Stimulated activated CD4-positive, alpha-beta T cell treated with anti-CD3 and anti-CD28 coated beads, Interleukin-1b, Interleukin-23, amount 100 ng/mL, for 1 hour (primary cell): ENCODE results near the gene ACOT7.
"Not testable (repeated sequence)": the region's sequence is repeated elsewhere in the genome, so short reads cannot be mapped to it uniquely, and the experiment has no call there.

Experiments
- DNase-seq, 2 donors: peaks; one replicate each; pipeline ENCODE4 v3.0.0-alpha.2; 2020; ENCODE audit warnings: low read depth in 2 of 2

Gene ACOT7

DNA sequence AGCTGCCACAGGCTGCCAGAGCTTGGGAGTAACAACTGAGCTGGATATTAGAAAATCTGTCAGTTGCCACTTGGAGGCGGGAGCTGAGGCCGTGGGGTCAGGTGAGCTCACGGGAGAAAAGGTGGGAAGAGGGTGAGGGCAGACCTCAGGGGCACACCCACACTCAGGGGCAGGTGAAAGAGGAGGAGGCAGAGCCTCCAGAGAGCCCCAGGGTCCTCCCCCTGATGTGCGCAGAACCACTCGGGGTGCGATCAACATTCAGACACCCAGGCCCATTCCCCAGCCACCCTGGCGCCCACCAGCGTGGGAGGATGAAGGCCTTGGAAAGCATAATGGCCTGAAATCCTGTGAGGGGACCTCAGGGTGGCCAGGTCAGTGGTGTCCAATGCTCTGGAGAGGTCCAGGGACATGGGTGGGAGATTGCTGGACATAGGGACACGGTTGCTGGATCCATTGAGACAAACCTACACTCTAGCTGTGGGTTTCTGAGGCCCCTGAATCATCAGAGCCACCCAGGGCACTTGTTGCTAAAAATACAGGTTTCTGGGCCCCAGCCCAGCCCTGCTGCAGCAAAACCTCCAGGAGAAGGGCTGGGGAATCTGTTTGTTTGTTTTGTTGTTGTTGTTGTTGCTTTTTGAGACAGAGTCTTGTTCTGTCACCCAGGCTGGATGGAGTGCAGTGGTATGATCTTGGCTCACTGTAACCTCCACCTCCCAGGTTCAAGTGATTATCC lies 83.3 kb downstream of the ACOT7 start:
- DNase-seq = no peak

DNA sequence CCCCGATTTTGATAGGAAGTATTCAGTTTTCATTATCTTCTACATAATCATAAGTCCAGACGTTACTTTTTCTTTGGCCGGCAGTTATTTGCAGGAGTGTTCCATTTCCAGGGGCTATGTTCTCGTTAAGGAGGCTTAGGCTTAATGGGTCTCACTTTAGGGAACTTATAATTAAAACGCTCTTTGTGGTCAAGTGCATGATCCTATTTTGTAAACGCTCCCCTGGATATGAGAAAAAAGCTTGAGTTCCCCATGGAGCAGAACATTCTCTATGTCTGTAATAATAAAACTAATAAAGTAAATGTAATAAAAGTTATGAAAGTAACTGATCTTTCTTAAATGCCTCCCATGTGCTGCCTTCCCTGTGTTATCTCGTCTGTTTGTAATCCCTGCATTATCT lies 84.0 kb downstream of the ACOT7 start:
- DNase-seq = no peak

DNA sequence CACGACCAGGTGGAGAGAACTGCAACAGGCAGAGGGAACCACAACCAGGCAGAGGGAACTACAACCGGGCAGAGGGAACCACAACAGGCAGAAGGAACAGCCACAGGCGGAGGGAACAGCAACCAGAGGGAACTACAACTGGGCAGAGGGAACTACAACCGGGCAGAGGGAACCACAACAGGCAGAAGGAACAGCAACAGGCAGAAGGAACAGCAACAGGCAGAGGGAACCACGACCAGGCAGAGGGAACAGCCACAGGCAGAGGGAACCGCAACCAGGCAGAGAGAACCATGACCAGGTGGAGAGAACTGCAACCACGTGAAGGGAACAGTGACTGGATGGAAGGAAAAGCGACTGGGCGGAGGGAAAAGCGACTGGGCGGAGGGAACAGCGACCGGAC lies 85.1 kb downstream of the ACOT7 start:
- DNase-seq = no peak

DNA sequence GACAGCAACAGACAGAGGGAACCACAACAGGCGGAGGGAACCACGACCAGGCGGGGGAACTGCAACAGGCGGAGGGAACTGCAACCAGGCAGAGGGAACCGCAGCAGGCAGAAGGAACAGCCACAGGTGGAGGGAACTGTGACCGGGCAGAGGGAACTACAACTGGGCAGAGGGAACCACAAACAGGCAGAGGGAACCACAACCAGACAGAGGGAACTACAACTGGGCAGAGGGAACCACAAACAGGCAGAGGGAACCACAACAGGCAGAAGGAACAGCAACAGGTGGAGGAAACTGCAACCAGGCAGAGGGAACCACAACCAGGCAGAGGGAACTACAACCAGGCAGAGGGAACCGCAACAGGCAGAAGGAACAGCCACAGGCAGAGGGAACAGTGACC lies 85.9 kb downstream of the ACOT7 start:
- DNase-seq = not testable (repeated sequence)

DNA sequence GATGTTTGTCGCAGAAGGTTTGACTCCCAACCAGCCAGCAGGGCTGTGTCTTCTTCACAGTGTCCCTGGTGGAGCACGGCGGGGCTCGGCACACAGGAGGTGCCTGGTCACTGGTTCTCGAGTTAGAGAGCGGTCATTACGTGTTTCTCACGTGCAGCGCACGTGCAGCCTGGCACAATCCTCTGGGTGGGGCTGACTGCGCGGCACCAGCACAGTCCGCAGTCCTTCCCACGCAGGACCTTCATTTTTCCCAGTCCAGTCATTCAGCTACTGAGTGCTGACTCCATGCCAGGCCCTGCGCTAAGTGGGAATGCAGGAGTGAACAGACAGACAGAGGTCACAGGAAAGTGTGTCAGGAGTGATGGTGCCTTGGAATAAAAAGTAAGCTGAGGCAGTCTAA lies 86.5 kb downstream of the ACOT7 start:
- no peak for DNase-seq

DNA sequence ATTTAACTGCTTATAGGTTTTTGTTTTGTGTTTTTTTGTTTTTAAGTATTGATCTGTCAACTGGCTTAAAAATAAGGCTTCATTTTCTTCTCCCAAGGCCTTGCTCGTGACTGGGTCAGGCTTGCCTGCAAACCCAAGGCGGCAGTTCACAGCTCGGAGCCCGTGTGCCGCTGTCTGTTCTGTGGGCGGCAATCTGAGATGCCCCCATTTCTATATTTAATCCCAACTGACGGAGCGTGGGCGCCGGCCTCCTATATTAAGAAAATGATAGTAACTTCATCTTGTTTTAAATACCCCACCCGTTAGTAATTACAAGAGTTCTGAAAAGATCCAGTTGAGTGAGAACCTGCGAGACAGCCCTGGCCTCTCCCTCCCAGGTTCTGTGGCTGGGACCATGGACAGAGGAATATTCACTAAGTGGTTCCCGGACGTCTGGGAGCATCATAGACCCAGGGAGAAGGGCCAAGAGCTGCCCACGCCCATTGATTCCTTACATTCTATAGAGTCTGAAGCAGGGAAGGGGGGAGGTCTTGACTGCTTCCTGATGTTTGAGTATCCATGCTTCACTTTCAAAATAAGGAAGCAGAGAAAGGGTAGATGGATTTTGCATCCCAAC lies 90.1 kb downstream of the ACOT7 start:
- DNase-seq = no peak

DNA sequence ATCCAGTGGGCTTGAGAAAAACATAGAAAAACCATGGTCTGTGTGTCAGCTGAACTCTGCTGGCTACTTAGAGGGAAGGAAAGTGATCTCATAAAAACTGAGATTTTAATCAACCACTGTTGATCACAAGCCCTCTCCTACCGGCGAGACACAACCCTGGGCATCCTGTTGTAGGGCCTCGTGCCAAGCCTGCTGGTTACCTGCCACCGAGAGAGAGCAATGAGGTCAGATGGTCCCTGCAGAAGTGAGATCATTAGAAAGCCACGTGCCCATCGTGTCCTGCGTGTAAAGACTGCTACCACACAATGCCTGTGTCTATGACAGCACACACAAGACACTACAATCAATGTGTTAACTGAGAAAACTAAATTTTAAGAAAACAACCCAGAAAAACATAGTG lies 91.0 kb downstream of the ACOT7 start:
- no peak for DNase-seq

DNA sequence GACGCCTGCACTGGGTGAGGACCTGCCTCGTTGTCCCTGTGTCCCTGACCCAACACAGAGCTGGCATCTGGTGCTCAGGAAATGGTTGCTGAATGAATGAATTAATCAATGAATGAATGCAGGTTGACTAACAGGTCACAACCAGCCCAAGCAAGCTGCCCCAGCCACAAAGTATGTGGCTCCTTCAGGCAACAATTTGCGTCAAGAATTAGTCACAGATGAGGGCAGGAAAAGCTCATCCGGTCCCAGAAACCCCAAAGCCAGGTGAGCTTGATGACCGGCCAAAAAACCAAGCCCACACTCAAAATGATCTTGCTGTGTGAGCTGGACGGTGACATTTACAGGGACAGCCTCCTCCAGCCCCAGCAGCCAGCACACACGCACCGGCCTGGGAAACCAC lies 92.0 kb downstream of the ACOT7 start:
- DNase-seq = no peak

DNA sequence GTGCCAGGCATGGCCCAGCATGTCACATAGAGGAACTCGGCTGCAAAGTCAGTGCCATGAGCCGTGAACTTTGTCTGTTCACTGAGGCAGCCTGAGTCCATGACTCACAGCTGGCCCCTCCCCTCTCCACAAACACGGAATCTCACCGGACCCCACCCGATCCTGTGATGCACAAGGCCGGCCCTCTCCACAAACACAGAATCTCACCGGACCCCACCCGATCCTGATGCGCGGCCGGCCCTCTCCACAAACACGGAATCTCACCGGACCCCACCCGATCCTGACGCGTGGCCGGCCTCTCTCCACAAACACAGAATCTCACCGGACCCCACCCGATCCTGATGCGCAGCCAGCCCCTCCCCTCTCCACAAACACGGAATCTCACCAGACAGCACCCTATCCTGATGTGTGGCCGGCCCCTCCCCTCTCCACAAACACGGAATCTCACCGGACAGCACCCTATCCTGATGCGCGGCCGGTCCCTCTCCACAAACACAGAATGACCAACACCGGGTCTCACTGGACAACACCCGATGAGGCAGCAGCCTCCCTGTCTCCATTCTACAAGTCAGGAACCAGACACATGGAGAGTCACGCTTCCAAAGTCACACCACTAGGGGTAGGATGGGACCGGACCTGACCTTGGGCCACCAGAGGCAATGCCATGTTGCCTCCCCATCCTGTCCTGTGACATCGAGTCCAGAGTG lies 93.1 kb downstream of the ACOT7 start:
- no peak for DNase-seq

DNA sequence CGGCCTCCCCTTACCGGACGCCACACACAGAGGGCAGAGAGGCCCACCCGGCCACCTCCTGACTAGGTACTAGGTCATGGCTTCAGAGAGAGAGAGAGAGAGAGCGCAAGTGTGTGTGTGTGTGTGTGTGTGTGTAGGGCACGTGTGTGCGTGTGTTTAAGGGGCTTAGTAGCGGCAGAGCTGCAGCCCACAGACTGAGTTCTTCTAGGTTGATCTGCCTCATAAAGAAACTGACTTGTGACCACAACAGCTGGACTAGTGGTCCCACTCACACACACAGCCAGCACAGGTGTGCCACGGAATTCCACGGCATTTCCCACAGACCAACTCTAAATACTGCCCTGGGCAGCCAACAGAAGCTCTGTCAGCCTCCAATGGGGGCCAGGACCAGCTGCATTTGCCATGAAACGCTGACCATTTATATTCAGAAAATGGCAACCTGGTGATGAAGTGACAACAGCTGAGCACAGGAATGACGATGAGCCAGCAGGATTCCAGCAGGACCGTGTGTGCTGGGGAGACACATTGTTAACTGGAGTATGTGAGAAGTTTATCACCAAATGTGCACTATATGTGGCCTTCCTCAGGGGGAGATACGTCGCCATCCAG lies 93.9 kb downstream of the ACOT7 start:
- no peak for DNase-seq

DNA sequence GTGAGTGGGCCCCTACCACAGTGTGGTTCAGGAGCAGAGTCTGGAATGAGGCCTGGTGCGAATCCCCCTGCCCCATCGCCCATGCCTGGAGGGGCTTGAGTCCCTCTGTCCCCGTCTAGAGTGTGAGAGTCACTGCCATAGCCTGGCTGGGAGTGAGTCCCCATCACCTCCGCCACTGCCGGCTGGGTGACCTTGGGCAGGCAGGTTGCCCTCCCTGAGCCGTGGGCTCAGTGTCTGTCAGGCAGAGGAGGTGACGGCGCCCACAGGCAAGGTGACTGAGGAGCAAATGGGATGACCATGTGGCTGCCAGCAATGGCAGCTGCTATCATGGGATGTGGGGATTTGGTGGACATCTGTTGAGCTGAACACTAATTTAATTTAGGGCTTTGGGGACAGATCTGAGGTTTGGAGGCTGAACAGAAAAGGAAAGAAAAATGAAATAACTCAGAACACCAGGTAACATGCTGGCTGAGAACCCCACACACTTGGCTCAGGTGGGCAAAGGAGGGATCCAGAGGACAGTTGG lies 94.6 kb downstream of the ACOT7 start:
- no peak for DNase-seq

DNA sequence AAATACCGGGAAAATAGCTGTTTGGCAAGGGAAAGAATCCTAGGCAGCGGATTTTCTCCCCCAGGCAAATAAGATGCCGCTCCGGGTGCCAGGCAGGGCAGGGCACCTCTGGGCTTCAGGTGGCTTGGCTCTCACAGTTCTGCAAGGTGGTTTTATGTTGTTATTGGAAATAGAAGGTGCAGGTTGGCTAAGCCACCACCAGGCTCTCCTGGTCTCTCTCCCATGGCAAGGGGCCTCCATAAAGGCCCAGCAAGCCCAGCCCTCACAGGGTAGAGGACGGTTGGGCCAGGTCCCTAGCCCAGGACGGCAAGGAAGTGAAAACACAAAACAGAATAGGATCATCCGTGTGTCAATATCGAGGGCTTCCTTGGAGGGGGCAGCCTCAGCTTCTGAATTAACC lies 95.0 kb downstream of the ACOT7 start:
- DNase-seq = no peak

DNA sequence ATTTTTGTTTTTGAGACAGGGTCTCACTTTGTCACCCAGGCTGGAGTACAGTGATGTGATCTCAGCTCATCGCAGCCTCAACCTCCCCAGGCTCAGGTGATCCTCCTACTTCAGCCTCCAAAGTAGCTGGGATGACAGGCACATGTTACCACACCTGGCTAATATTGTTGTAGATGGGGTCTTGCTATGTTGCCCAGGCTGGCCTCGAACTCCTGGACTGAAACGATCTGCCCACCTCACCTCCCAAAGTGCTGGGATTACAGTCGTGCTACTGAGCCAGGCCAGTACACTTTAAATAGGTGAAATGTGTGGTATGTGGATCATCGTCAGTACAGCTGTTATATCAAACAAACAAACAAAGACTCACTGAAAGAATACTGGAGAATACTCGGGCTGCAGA lies 97.7 kb downstream of the ACOT7 start:
- no peak for DNase-seq

DNA sequence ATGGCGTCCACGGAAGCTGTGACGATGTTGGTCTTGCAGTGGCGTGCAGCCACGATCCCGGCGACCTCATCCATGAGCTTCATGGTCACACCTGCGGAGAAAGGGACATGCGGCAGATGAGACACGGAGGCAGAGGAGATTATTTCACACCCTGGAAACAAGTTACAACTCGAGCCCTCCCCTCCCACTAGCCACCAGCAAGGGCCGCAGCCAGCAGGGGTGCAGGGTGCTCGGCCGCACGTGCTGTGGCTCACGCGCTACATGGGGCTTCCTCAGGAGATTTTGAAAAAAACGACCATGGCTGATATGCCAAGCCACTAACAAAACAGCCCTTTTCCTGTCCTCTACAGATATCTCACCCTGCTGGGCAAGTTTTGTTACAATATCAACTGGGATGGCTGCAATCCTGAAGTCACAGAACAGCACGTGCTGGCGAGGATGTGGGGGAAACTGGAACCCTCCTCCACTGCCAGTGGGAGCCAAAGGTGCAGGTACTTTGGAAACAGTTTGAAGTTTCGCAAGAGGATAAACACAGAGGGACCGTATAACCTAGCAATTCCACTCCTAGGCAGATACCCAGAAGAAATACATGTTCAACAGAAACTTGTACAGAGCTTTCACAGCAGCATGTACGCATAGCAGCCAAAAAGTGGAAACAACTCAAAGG lies 98.5 kb downstream of the ACOT7 start:
- no peak for DNase-seq

DNA sequence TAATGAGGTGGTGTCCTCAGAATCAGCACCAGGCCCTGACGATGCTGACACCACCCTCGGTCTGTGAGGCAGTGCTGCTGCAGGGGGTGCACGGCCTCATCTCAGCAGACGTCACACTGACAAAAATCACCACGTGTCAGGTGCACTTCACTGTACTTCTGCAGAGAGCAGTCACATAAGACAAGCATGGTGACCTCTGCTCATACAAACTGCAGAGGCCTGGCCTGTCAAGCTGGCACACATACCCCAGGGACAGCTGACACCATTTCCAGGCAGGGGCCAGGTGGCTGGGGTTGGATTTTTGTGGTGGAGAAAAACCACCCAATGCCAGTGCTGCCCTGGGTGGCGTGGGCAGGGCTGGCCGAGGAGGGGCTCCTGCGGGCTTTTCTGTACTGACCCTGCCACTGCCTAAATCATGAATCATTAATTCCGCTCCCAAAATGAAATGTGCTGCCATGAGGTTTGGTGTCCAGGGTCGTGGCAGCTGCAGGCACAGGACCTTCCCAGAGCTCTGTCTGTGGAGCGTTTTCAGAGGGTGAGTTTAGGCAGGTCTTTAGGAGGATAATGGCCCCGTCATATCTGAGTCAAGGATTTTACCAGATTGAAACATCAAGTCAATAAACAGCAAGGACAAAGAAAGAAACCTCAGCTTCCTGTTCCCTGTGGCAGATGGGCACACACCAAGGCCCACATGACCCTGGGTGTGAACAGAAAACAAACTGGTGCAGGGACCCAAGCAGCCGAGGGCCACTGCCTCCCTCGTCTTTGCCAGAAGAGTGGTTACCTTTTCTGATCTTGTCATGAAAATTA lies 99.3 kb downstream of the ACOT7 start:
- no peak for DNase-seq

DNA sequence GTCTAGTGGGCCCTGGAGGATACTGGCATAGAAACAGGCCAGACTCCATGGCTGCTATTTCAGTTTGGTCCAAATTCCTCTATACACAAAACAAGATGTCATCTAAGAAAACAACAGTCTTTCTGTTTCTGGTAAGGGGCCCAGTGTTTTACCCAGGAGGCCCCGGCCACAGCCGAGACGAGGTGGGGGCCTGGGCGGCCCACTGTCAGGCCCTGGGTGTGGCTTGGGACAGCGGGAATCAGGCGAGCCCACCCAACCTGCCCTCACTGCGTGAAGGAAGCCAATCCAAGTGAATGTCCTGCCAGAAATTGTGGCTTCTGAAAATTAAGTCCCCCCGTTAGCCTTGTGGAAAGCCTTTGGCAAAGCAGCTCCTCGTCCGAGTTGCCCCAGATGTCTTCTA lies 101.5 kb downstream of the ACOT7 start:
- DNase-seq = no peak

DNA sequence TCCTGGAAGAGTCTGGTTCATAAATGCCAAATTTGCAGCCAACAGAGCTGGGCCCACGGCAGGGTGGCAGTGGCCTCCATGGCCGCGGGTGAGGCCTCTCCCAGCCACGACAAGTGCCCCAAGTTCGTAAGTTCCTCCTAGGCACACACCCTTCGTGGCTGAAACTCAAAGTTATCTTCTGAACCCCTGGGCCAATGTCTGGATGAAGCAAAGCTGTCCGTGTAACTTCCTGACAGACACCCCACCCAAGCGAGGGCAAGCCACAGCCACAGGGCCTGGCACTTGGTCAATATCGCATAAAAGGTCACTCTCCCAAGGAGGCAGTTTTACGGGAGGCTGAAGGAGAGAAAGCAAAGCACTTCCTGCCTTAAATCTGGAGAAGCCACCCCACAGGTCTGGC lies 104.9 kb downstream of the ACOT7 start:
- no peak for DNase-seq

DNA sequence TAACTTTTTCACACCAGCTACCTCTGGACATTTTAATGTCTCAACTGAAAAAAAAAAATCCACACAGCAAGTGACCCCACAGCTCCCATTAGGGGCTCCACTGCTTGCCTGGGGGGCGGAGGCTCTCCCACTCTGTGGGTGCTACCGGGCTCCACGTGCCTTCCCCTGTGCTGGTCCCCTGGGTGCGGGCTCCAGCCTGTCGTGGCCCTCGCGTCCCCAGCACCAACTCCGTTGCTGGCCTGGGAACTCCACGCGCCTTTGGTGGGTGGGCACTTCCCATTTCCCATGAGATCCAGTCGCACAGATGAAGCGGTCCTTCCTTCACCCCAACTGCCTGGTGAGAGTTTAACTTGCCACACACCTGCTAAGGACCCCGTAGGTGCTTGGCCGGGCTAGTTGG lies 105.5 kb downstream of the ACOT7 start:
- DNase-seq = no peak

DNA sequence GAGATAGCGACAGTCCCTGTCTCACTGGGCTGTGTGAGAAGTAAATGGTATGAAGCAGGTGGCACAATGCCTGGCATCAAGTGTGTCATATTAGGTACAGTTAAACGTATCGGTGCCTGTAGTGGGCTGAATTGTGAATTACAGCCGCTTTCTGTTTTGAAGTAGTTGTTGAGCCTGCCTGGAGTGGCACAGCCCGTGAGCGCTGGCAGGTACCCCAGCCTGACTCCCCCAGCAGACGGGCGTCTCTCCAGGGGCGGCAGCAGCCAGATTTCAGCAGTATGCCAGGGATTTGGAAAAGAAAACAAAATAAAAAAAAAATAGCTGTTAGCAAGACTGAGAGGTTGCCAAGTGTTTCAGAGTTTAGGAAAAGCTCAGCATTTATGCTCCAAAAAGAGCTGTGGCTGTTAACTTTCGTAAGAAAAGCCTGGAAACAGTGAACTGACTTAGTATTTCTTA lies 106.1 kb downstream of the ACOT7 start:
- DNase-seq = no peak

DNA sequence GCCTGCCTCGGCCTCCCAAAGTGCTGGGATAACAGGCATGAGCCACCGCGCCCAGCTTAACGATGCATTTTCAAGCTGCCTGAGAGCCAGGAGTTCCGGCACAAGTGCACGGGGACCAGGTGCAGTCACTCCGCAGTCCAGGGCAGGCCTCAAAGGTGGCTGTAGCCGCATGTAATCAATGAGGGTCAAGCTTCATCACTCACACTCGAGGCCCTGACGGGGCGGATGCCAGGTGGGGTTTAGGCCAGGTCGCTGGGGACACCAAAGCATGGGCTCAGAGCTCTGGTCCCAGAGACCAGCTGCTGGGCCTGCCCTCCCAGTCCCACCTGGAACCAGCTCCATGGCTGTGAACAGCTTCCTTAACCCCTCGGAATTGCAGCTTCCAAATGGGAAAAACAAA lies 106.5 kb downstream of the ACOT7 start:
- DNase-seq = no peak

DNA sequence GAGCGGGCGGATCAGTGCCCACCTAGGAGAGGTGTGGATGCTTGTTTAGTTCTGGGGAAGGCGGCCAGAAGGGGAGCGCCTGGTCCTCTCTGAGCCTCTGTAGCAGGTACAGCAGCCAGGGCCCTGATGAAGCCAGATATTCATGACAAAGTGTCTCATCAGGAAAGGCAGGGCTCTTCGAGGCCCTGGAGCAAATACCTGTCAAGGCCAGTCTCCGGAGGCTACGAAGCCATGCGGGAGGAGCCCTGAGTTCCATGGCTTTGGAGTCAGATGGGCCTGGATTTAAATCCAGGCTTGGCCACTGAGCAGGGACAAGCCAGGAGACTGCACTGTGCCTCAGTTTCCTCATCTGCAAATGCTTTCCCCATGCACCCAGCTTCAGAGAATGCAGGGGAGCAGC lies 107.3 kb downstream of the ACOT7 start:
- DNase-seq = no peak
